ENCODE data around the gene ADGRG7.
"Not testable (repeated sequence)": the region's sequence is repeated elsewhere in the genome, so short reads cannot be mapped to it uniquely, and the experiment has no call there.

Gene ADGRG7

GRCh38 chr3:100570811-100571210 is 38.6 kb upstream of the ADGRG7 start:
- TF ChIP-seq CTCF (IDR thresholded peaks at IDR 0.05; ENCODE audit: extremely low read depth, missing control alignments): no peak
- no peak for DNase-seq (ENCODE audit: low spot score)

- no peak for TF ChIP-seq CTCF (IDR thresholded peaks at IDR 0.05; ENCODE audit: extremely low read depth, missing control alignments)
- DNase-seq (ENCODE audit: low spot score): no peak
These were observed 34.9 kb upstream of the ADGRG7 start for GRCh38 chr3:100574536-100574935.

- no peak for DNase-seq (ENCODE audit: low spot score)
- TF ChIP-seq CTCF (IDR thresholded peaks at IDR 0.05; ENCODE audit: extremely low read depth, missing control alignments): no peak
These were observed 33.7 kb upstream of the ADGRG7 start for GRCh38 chr3:100575704-100576103.

GRCh38 chr3:100577382-100578008 is 31.9 kb upstream of the ADGRG7 start:
- DNase-seq (ENCODE audit: low spot score): no peak
- TF ChIP-seq CTCF (IDR thresholded peaks at IDR 0.05; ENCODE audit: extremely low read depth, missing control alignments): no peak

GRCh38 chr3:100578646-100579045 is 30.8 kb upstream of the ADGRG7 start:
- no peak for DNase-seq (ENCODE audit: low spot score)
- TF ChIP-seq CTCF (IDR thresholded peaks at IDR 0.05; ENCODE audit: extremely low read depth, missing control alignments): no peak

GRCh38 chr3:100580147-100580546 is 29.3 kb upstream of the ADGRG7 start:
- DNase-seq (ENCODE audit: low spot score): no peak
- no peak for TF ChIP-seq CTCF (IDR thresholded peaks at IDR 0.05; ENCODE audit: extremely low read depth, missing control alignments)

- no peak for DNase-seq (ENCODE audit: low spot score)
- no peak for TF ChIP-seq CTCF (IDR thresholded peaks at IDR 0.05; ENCODE audit: extremely low read depth, missing control alignments)
These were observed 27.8 kb upstream of the ADGRG7 start for GRCh38 chr3:100581650-100582049.

- DNase-seq (ENCODE audit: low spot score): not testable (repeated sequence)
These were observed 27.2 kb upstream of the ADGRG7 start for GRCh38 chr3:100582157-100582556.
